ENCODE measurements around the gene LSMEM2. TPM values are rescaled to one million over a fixed set of nuclear protein-coding genes. Genes with fewer than 3 reads are reported as not detected.
A peak's percentile ranks its signal among the peaks of the same experiment; 100 is the strongest.

Gene LSMEM2
- total RNA-seq, 1 donor from 2014 or later: not detected

GRCh38 chr3:50292159-50293078 is 13.5 kb downstream of the LSMEM2 start, which contains the start of gene IFRD2:
IFRD2 (minus strand) TSS chr3:50292429; CDS start chr3:50292274, 155 bp downstream.
- peak; percentile 99 for DNase-seq (ENCODE audit: low spot score)
- H3K9me3 Mint-ChIP-seq (ENCODE audit: low read depth): no peaks in the 10 kb centered on the region
- peaks cover 5% of the 10 kb centered on the region for H3K36me3 Mint-ChIP-seq (ENCODE audit: low read depth)
- peak; percentile 7 for TF ChIP-seq CTCF (IDR thresholded peaks at IDR 0.05)
- no peaks in the 10 kb centered on the region for H3K27me3 Mint-ChIP-seq (ENCODE audit: low read depth)
- H3K4me3 Mint-ChIP-seq (ENCODE audit: unreplicated experiment): peak within 1 kb of the TSS; percentile 75
- peaks cover 16% of the 10 kb centered on the region for H3K4me1 Mint-ChIP-seq (ENCODE audit: low read depth)
- peak within 1 kb of the TSS; percentile 98 for H3K27ac Mint-ChIP-seq (ENCODE audit: unreplicated experiment)

- peaks cover 19% of the 10 kb centered on the region for H3K4me1 Mint-ChIP-seq (ENCODE audit: low read depth)
- peak overlapping the region; percentile 75 for H3K4me3 Mint-ChIP-seq (ENCODE audit: unreplicated experiment)
- no peak for TF ChIP-seq CTCF (IDR thresholded peaks at IDR 0.05)
- no peaks in the 10 kb centered on the region for H3K27me3 Mint-ChIP-seq (ENCODE audit: low read depth)
- DNase-seq (ENCODE audit: low spot score): no peak
- H3K27ac Mint-ChIP-seq (ENCODE audit: unreplicated experiment): peak overlapping the region; percentile 98
- peaks cover 3% of the 10 kb centered on the region for H3K36me3 Mint-ChIP-seq (ENCODE audit: low read depth)
- no peaks in the 10 kb centered on the region for H3K9me3 Mint-ChIP-seq (ENCODE audit: low read depth)
Observed at GRCh38 chr3:50293079-50293801, 14.4 kb downstream of the LSMEM2 start.

GRCh38 chr3:50294089-50294488 is 15.2 kb downstream of the LSMEM2 start:
- Mint-ChIP-seq H3K27ac (ENCODE audit: unreplicated experiment) (no peak overlapping the region), H3K4me3 (ENCODE audit: unreplicated experiment) (no peak overlapping the region), H3K4me1 (ENCODE audit: low read depth) (peaks cover 24% of the 10 kb centered on the region), H3K9me3 (ENCODE audit: low read depth) (no peaks in the 10 kb centered on the region), H3K27me3 (ENCODE audit: low read depth) (no peaks in the 10 kb centered on the region), H3K36me3 (ENCODE audit: low read depth) (no peaks in the 10 kb centered on the region)
- DNase-seq (ENCODE audit: low spot score): no peak
- TF ChIP-seq CTCF (IDR thresholded peaks at IDR 0.05): no peak

- no peak overlapping the region for H3K27ac Mint-ChIP-seq (ENCODE audit: unreplicated experiment)
- no peaks in the 10 kb centered on the region for H3K27me3 Mint-ChIP-seq (ENCODE audit: low read depth)
- H3K9me3 Mint-ChIP-seq (ENCODE audit: low read depth): no peaks in the 10 kb centered on the region
- H3K4me1 Mint-ChIP-seq (ENCODE audit: low read depth): peaks cover 27% of the 10 kb centered on the region
- H3K36me3 Mint-ChIP-seq (ENCODE audit: low read depth): no peaks in the 10 kb centered on the region
- no peak for TF ChIP-seq CTCF (IDR thresholded peaks at IDR 0.05)
- DNase-seq (ENCODE audit: low spot score): no peak
- H3K4me3 Mint-ChIP-seq (ENCODE audit: unreplicated experiment): no peak overlapping the region
Observed at GRCh38 chr3:50294492-50295403, 15.9 kb downstream of the LSMEM2 start.
